BJ (cell line): ENCODE data around the gene WDR35. TPM values are rescaled to one million over a fixed set of nuclear protein-coding genes. Genes with fewer than 3 reads are reported as not detected.

Experiments
- CTCF ChIA-PET: fragments of 350-600 bp; formaldehyde crosslinking; extraction: SDS; loops from one replicate; lab custom pipeline; 2021; ENCODE audit warnings: antibody characterized with exemption, inconsistent platforms; lab: Yijun Ruan, JAX
- POLR2A ChIA-PET: fragments of 300-600 bp; sonication (Branson Sonifier 250); formaldehyde crosslinking; extraction: SDS; loops from one replicate; lab custom pipeline; 2021; ENCODE audit warnings: antibody characterized with exemption; lab: Charles Lee
- DNase-seq: peaks from one replicate; pipeline ENCODE4 v3.0.0-alpha.2; 2011; ENCODE audit warnings: low read depth
- H3K27me3 ChIP-seq: 2 replicates; pipeline ENCODE4 v1.6.0; 2011; ENCODE audit warnings: low read length; ENCODE audit not compliant: control insufficient read depth, insufficient read depth
- H3K36me3 ChIP-seq: 2 replicates; pipeline ENCODE4 v1.5.1; 2011; ENCODE audit warnings: low read length; ENCODE audit not compliant: control insufficient read depth, insufficient read depth
- H3K4me3 ChIP-seq: 2 replicates; pipeline ENCODE4 v1.5.1; 2011; ENCODE audit warnings: low read depth, mild to moderate bottlenecking, control low read depth, low read length
- CTCF ChIP-seq: IDR thresholded peaks from 2 replicates; pipeline ENCODE4 v1.5.1; 2011; ENCODE audit warnings: low read depth, mild to moderate bottlenecking, control low read depth, inconsistent platforms, low read length, moderate library complexity; ENCODE audit not compliant: insufficient read depth
- polyA plus RNA-seq: library from polyadenylated mRNA; depleted of rRNA; stranded (reverse); fragments of >200 nt; gene quantifications from 2 replicates; pipeline ENCODE4 v1.2.3, GENCODE V29; 2011

WDR35 gene
- polyA plus RNA-seq, 1 experiment: 2.5 TPM

GRCh38 chr2:20018601-20019152 is 28.8 kb upstream of the WDR35 start:
- DNase-seq: no peak
- POLR2A ChIA-PET: no interaction called here

GRCh38 chr2:20016346-20016745 is 26.4 kb upstream of the WDR35 start:
- ChIA-PET CTCF (interaction anchor here (0.7 to 6.2 kb wide), 17 partner anchors 11 to 92 kb away, joined by 3 to 157 read pairs (median 9); partner anchors contain the start of gene LAPTM4A), POLR2A (no interaction called here)
- Histone ChIP-seq H3K4me3 (no peak overlapping the region), H3K36me3 (no peaks in the 10 kb centered on the region), H3K27me3 (peaks cover 4% of the 10 kb centered on the region)
- no peak for DNase-seq
- TF ChIP-seq CTCF: no peak

More at GRCh38 chr2:20018601-20019152, 28.8 kb upstream of the WDR35 start:
- no peak for TF ChIP-seq CTCF
- CTCF ChIA-PET: interaction anchor here (6.2 kb wide), 1 partner anchor 73 kb away, joined by 157 read pairs; no protein-coding TSS in a partner anchor
- Histone ChIP-seq H3K4me3 (no peak overlapping the region), H3K36me3 (no peaks in the 10 kb centered on the region), H3K27me3 (no peaks in the 10 kb centered on the region; the same call in 1 of the 2 replicates)

- POLR2A ChIA-PET: interaction anchor here (0.6 to 0.7 kb wide), 2 partner anchors 9 to 35 kb away, joined by 4 to 8 read pairs; no protein-coding TSS in a partner anchor
- peak; percentile 50 for TF ChIP-seq CTCF
- peaks cover 4% of the 10 kb centered on the region for H3K27me3 ChIP-seq
- no peak overlapping the region for H3K4me3 ChIP-seq
- no peaks in the 10 kb centered on the region for H3K36me3 ChIP-seq
- DNase-seq: no peak
- CTCF ChIA-PET: interaction anchor here (0.6 to 6.2 kb wide), 35 partner anchors 8 to 780 kb away, joined by 3 to 157 read pairs (median 5); partner anchors contain the start of genes LAPTM4A and SDC1
These were observed 25.7 kb upstream of the WDR35 start for GRCh38 chr2:20015482-20016083.

DNA sequence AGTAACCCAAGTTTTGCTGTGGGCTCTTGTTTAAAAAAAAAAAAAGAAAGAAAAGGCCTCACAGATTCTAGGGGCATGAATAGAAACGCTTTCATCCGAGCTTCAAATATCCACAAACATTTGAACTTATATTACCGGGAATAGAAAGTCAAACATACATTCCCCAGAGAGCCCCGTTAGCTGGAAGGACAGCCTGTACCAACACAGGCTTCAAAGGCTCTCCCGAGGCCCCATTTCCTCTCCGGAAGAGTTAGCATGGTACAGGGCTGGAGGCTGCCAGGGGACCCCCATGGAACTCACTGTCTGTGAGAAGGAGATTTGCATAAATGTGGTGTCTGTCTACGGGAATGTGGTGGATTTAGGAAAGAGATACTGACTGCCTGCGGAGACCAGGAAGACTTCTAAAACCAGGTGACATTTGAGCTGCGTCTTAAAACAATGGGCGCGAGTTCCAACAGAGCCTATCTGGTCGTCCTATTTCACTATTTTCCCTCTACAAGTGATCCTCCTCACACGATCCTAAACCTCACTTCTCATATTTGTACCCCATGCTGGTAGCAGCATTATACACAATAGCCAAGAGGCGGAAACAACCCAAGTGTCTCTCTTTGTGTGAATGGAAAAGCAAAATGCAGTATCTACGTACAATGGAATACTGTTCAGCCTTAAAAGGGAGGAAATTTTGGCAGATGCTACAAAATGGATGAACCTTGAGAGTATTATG is 23.4 kb upstream of the WDR35 start:
- ChIA-PET CTCF (interaction anchor here (0.7 to 6.2 kb wide), 14 partner anchors 10 to 90 kb away, joined by 3 to 157 read pairs (median 13); no protein-coding TSS in a partner anchor), POLR2A (no interaction called here)
- H3K36me3 ChIP-seq: no peaks in the 10 kb centered on the region
- H3K4me3 ChIP-seq: no peak overlapping the region; the same call in 1 of the 2 replicates
- DNase-seq: no peak
- TF ChIP-seq CTCF: no peak
- H3K27me3 ChIP-seq: peaks cover 6% of the 10 kb centered on the region
